Neuronal stem cell (in vitro differentiated cells): ENCODE data around the gene MYO9B.
A peak's percentile ranks its signal among the peaks of the same experiment; 100 is the strongest.

Source experiments
- DNase-seq: peaks from one replicate; pipeline ENCODE4 v3.0.0-alpha.2; 2013; ENCODE audit warnings: low spot score
- H2AFZ ChIP-seq: one replicate; pipeline ENCODE4 v1.6.1; 2013; ENCODE audit warnings: mild to moderate bottlenecking, low read length, inconsistent platforms
- H2AK5ac ChIP-seq: 2 replicates; pipeline ENCODE4 v1.6.1; 2013; ENCODE audit warnings: low read depth, mild to moderate bottlenecking, inconsistent platforms, low read length, moderate library complexity, mixed read lengths
- H2BK120ac ChIP-seq: 2 replicates; pipeline ENCODE4 v1.6.1; 2013; ENCODE audit warnings: low read depth, mild to moderate bottlenecking, inconsistent platforms, low read length, moderate library complexity, mixed read lengths
- H2BK12ac ChIP-seq: one replicate; pipeline ENCODE4 v1.6.1; 2013; ENCODE audit warnings: low read length, inconsistent platforms
- H2BK15ac ChIP-seq: 2 replicates; pipeline ENCODE4 v1.6.1; 2013; ENCODE audit warnings: mild to moderate bottlenecking, low read length, inconsistent platforms, mixed read lengths
- H2BK5ac ChIP-seq: one replicate; pipeline ENCODE4 v1.6.1; 2013; ENCODE audit warnings: inconsistent platforms, mild to moderate bottlenecking, low read length, moderate library complexity
- H3K14ac ChIP-seq: one replicate; pipeline ENCODE4 v1.6.1; 2013; ENCODE audit warnings: low read length, inconsistent platforms
- H3K18ac ChIP-seq: 2 replicates; pipeline ENCODE4 v1.6.1; 2013; ENCODE audit warnings: low read length, inconsistent platforms
- H3K23ac ChIP-seq: 2 replicates; pipeline ENCODE4 v1.6.1; 2013; ENCODE audit warnings: low read depth, mild to moderate bottlenecking, mixed read lengths, low read length, inconsistent platforms; ENCODE audit not compliant: poor library complexity
- H3K27ac ChIP-seq: replicated peaks from 3 replicates; pipeline ENCODE4 v1.5.1; 2013; ENCODE audit warnings: low read length, inconsistent platforms
- H3K27me3 ChIP-seq, 3 experiments: 2 replicates each; pipeline ENCODE4 v1.6.1; 2013; ENCODE audit warnings: low read length in 3 of 3, mild to moderate bottlenecking in 2 of 3, inconsistent platforms in 1 of 3, low read depth in 1 of 3, mixed read lengths in 1 of 3, moderate library complexity in 1 of 3; ENCODE audit not compliant: control insufficient read depth in 3 of 3, insufficient read depth in 3 of 3
- H3K36me3 ChIP-seq, 2 donors: replicated peaks in 1 of 2; 2 replicates each; pipeline ENCODE4 v1.6.1; 2013; ENCODE audit warnings: low read length in 2 of 2; ENCODE audit not compliant: control insufficient read depth in 2 of 2, insufficient read depth in 2 of 2
- H3K4ac ChIP-seq: 2 replicates; pipeline ENCODE4 v1.6.1; 2013; ENCODE audit warnings: inconsistent platforms, mild to moderate bottlenecking, low read length, moderate library complexity
- H3K4me1 ChIP-seq, 2 donors: 1 replicate in 1 of 2; 2 replicates in 1 of 2; pipeline ENCODE4 v1.6.1; 2013; ENCODE audit warnings: low read length in 2 of 2, low read depth in 1 of 2; ENCODE audit not compliant: control insufficient read depth in 2 of 2, insufficient read depth in 1 of 2
- H3K4me2 ChIP-seq: one replicate; pipeline ENCODE4 v1.6.1; 2013; ENCODE audit warnings: mild to moderate bottlenecking, low read length, inconsistent platforms; ENCODE audit not compliant: insufficient read depth, poor library complexity, severe bottlenecking
- H3K4me3 ChIP-seq, 2 donors: 2 replicates each; pipeline ENCODE4 v1.5.1; 2013; ENCODE audit warnings: low read length in 2 of 2, mild to moderate bottlenecking in 2 of 2, inconsistent platforms in 1 of 2, moderate library complexity in 1 of 2
- H3K79me1 ChIP-seq: one replicate; pipeline ENCODE4 v1.6.1; 2013; ENCODE audit warnings: low read depth, mild to moderate bottlenecking, inconsistent platforms, low read length, moderate library complexity
- H3K9ac ChIP-seq: one replicate; pipeline ENCODE4 v1.6.1; 2013; ENCODE audit warnings: mild to moderate bottlenecking, low read depth, low read length, inconsistent platforms; ENCODE audit not compliant: poor library complexity
- H3K9me3 ChIP-seq, 2 donors: replicated peaks in 1 of 2; 2 replicates each; pipeline versions ENCODE3 to v1.6.1; 2013; ENCODE audit warnings: low read length in 2 of 2, mild to moderate bottlenecking in 2 of 2, inconsistent platforms in 1 of 2, low read depth in 1 of 2, mixed read lengths in 1 of 2, moderate library complexity in 1 of 2; ENCODE audit not compliant: control insufficient read depth in 2 of 2, insufficient read depth in 1 of 2
- H4K8ac ChIP-seq: one replicate; pipeline ENCODE4 v1.6.1; 2013; ENCODE audit warnings: low read depth, mild to moderate bottlenecking, inconsistent platforms, low read length, moderate library complexity
- H4K91ac ChIP-seq: one replicate; pipeline ENCODE4 v1.6.1; 2013; ENCODE audit warnings: low read length, low read depth, mild to moderate bottlenecking, inconsistent platforms; ENCODE audit not compliant: poor library complexity
- WGBS, 2 donors: extraction: QIAGEN DNeasy Blood & Tissue Kit; methylation state at CpG; one replicate each; pipeline ENCODE4 v1.1.7; 2013; ENCODE audit warnings: missing lambda C conversion rate in 2 of 2, mixed read lengths in 1 of 2; ENCODE audit not compliant: insufficient read length in 2 of 2, insufficient replicate concordance in 1 of 2; ENCODE audit errors: extremely low coverage in 2 of 2; 5-methylcytosine and 5-hydroxymethylcytosine counted together

Gene MYO9B

DNA sequence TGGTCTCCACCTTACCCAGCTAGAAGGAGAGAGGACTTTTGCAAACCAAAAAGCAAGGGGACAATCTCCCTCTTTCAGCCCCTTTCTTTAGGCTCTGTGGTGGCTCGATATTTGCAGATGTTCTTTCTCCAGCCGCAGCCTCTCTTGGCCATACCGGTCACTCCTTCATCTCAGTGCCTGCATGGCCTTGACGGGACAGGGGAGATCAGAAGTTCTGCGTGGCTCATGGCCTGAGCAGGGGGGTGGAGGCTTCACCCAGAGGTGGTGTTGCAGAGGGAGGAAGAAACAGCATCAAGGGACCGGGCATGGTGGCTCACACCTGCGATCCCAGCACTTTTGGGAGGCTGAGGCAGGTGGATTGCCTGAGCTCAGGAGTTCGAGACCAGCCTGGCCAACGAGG is 53.2 kb downstream of the MYO9B start:
- no peak overlapping the region for H2AFZ ChIP-seq
- H3K18ac ChIP-seq, result no peak overlapping the region
- DNase-seq, result no peak
- H3K27ac ChIP-seq, result no peak overlapping the region
- H2BK15ac ChIP-seq, result no peak overlapping the region
- no peak overlapping the region for H2BK5ac ChIP-seq
- peak overlapping the region; percentile 21 for H2AK5ac ChIP-seq
- H3K79me1 ChIP-seq, result peaks cover 7% of the 10 kb centered on the region
- no CpG with 5 or more reads among the region's 9 CpGs for WGBS, 2 donors
- H3K27me3 ChIP-seq, result no peaks in the 10 kb centered on the region
- H3K4me2 ChIP-seq, result no peak overlapping the region
- H4K91ac ChIP-seq, result no peak overlapping the region
- no peak overlapping the region for H3K23ac ChIP-seq
- peak overlapping the region; percentile 73 for H2BK12ac ChIP-seq
- H4K8ac ChIP-seq, result no peak overlapping the region
- H3K9me3 ChIP-seq, result no peaks in the 10 kb centered on the region
- H2BK120ac ChIP-seq, result no peak overlapping the region
- H3K4ac ChIP-seq, result no peak overlapping the region
- H3K4me3 ChIP-seq, result no peak overlapping the region
- H3K9ac ChIP-seq, result no peak overlapping the region
- H3K14ac ChIP-seq, result peak overlapping the region; percentile 89
- H3K36me3 ChIP-seq, result peaks cover 0 to 24% of the 10 kb centered on the region in 2 donors
- H3K4me1 ChIP-seq, result peaks cover 0 to 7% of the 10 kb centered on the region in 2 donors

DNA sequence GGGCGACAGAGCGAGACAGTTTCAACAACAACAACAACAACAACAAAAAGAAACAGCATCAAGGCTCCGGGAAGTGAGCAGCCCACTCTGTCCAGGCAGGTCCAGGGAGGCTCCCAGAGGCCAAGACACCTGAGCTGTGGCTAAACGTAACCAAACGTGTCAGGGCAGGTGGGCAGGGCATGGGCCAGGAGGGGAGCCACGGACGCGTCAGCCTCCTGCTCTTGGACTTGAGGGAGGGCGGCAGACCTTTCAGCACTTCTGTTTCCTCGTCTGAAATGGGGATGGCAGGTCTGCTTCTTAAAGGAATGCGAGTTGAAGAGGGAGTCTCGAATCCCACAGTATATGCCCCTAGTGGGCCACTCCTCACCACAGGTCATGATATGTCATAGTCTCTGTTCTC is 53.8 kb downstream of the MYO9B start:
- DNase-seq, result no peak
- Histone ChIP-seq H3K4ac (no peak overlapping the region), H3K23ac (peak overlapping the region; percentile 34), H3K4me1 (peaks cover 0 to 7% of the 10 kb centered on the region in 2 donors), H4K91ac (no peak overlapping the region), H3K4me3 (no peak overlapping the region), H2BK120ac (no peak overlapping the region), H2AFZ (no peak overlapping the region), H3K36me3 (peaks cover 0 to 23% of the 10 kb centered on the region in 2 donors), H3K9ac (no peak overlapping the region), H3K79me1 (peaks cover 7% of the 10 kb centered on the region), H3K9me3 (no peaks in the 10 kb centered on the region), H3K14ac (no peak overlapping the region), H2BK15ac (no peak overlapping the region), H2BK12ac (no peak overlapping the region), H4K8ac (peak overlapping the region; percentile 92), H3K18ac (no peak overlapping the region), H2BK5ac (no peak overlapping the region), H2AK5ac (no peak overlapping the region), H3K4me2 (no peak overlapping the region), H3K27ac (no peak overlapping the region), H3K27me3 (no peaks in the 10 kb centered on the region)
- no CpG with 5 or more reads among the region's 12 CpGs for WGBS, 2 donors

DNA sequence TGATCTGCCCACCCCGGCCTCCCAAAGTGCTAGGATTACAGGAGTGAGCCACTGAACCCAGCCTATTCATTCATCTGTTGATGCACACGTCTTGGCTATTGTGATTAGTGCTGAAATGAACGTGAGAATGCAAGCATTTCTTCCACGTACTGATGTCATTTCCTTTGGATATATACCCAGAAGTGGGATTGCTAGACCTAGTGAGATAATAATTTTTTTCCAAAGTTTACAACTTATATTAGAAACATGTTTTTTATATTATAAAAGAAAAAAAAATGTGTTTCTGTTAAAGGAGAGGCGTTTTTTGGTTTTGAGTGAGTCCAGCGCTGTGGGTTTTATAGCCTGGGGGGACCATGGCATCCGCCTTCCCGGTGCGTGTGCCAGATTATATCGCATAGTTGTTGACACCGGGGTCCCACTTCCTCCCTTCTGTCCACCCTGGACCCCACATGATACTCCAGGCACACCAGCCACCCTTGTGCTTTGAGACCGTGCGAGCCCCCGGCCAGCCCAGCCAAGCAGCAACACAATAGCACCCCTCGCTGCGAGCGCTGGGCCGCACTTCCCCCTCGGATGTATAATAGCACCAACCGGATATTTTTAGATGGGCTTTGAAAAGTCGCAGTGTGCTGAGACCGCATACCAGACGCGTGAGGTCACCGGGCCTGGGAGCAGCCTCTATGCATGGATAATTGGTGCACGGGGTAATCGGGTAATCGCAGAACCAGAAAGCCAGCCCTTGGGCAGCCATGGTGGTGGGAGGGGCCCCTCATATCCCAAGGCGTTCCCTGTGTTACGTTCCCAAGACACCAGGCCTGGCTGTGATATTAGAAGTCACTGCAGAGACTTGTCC is 59.6 kb downstream of the MYO9B start:
- no peak overlapping the region for H3K9ac ChIP-seq
- no peaks in the 10 kb centered on the region for H3K27me3 ChIP-seq
- no peak overlapping the region for H3K14ac ChIP-seq

DNA sequence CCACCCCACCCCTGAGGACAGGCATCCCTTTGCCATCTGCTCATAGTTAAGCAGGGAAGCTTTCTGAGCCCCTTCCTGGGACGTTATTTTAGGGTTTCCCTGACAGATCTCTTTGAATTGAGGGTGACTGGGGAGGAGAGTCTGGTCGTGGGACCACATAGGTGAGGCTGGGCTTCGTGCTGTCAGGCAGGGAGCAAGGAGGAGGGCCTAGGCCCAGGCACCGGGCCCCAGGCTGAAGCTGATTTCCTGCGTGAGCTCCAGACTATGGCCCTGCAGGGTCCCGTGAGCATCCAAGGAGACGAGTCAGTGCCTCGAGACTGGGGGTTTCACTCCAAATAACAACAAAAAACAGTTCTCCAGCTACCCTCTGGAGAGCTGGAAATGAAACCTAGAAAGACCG is 60.4 kb downstream of the MYO9B start:
- Histone ChIP-seq H3K79me1 (peaks cover 2% of the 10 kb centered on the region), H4K8ac (no peak overlapping the region), H4K91ac (no peak overlapping the region), H2AK5ac (peak overlapping the region; percentile 83), H3K23ac (no peak overlapping the region), H3K9ac (no peak overlapping the region), H3K4me1 (peaks cover 13% of the 10 kb centered on the region in 2 donors), H3K4me2 (peak overlapping the region; percentile 40), H2BK5ac (no peak overlapping the region), H3K36me3 (peaks cover 0 to 13% of the 10 kb centered on the region in 2 donors), H2BK12ac (no peak overlapping the region), H3K14ac (peak overlapping the region; percentile 10), H3K18ac (peak overlapping the region; percentile 91), H3K4ac (no peak overlapping the region), H3K9me3 (no peaks in the 10 kb centered on the region), H2AFZ (peak overlapping the region; percentile 69), H3K27ac (no peak overlapping the region), H2BK120ac (no peak overlapping the region), H3K4me3 (no peak overlapping the region), H2BK15ac (peak overlapping the region; percentile 27), H3K27me3 (no peaks in the 10 kb centered on the region)
- no peak for DNase-seq
- WGBS, 2 donors, result no CpG with 5 or more reads among the region's 9 CpGs

More for the DNA sequence above, 59.6 kb downstream of the MYO9B start:
- Histone ChIP-seq H3K4me3 (peak overlapping the region in 1 of 2 donors; percentile 32), H3K36me3 (peaks cover 0 to 12% of the 10 kb centered on the region in 2 donors), H2AK5ac (peak overlapping the region; percentile 83), H3K4me2 (peak overlapping the region; percentile 43), H3K18ac (peak overlapping the region; percentile 91), H2AFZ (peak overlapping the region; percentile 69), H3K27ac (peak overlapping the region; percentile 46), H3K4ac (no peak overlapping the region), H2BK15ac (no peak overlapping the region), H3K9me3 (no peaks in the 10 kb centered on the region), H2BK5ac (no peak overlapping the region), H4K8ac (no peak overlapping the region), H3K23ac (no peak overlapping the region), H2BK12ac (no peak overlapping the region), H2BK120ac (no peak overlapping the region), H3K79me1 (peaks cover 2% of the 10 kb centered on the region), H4K91ac (no peak overlapping the region), H3K4me1 (peaks cover 13% of the 10 kb centered on the region in 2 donors)
- peak; percentile 91 for DNase-seq
- WGBS, 2 donors, result no CpG with 5 or more reads among the region's 30 CpGs
